ENCODE measurements around the gene RHBG.

DNA sequence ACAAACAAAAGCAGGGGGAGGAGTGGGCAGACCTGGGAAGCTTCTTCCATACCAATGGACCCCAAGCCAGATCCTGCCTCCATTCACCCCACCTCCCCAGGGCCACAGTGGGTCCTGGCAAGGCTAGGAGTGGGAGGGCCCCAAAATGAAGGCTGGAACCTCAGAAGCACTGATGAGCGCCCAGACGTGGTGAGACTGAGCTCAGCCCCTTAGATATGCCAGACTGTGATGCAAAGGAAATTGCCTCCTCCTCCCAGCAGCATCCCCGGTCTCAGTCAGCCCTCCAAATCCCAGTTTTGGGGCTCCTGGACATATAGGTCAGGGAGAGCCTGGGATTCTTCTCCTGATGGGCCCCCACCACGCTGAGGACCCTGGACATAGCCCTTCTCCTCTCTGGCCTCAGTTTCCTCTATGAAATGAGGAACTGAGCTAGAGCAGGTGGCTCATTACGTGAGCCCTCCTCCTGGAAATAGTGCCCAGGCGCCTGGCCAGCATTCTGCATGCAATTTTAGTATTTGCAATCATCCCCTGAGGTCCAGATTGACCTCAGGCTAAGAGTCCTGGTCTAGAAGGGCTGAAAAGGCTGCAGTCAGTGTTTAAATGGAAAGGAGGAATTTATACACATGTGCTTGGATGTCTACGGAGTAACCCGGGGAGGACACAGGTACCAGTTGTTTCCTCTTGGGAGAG is 33.5 kb downstream of the RHBG start:
- TF ChIP-seq, protein P1, sequence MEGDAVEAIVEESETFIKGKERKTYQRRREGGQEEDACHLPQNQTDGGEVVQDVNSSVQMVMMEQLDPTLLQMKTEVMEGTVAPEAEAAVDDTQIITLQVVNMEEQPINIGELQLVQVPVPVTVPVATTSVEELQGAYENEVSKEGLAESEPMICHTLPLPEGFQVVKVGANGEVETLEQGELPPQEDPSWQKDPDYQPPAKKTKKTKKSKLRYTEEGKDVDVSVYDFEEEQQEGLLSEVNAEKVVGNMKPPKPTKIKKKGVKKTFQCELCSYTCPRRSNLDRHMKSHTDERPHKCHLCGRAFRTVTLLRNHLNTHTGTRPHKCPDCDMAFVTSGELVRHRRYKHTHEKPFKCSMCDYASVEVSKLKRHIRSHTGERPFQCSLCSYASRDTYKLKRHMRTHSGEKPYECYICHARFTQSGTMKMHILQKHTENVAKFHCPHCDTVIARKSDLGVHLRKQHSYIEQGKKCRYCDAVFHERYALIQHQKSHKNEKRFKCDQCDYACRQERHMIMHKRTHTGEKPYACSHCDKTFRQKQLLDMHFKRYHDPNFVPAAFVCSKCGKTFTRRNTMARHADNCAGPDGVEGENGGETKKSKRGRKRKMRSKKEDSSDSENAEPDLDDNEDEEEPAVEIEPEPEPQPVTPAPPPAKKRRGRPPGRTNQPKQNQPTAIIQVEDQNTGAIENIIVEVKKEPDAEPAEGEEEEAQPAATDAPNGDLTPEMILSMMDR (IDR thresholded peaks at IDR 0.05; ENCODE audit: low read depth, low read length) = no peak
- TF ChIP-seq, protein P2, sequence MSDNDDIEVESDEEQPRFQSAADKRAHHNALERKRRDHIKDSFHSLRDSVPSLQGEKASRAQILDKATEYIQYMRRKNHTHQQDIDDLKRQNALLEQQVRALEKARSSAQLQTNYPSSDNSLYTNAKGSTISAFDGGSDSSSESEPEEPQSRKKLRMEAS (IDR thresholded peaks at IDR 0.05; ENCODE audit: low read depth, low read length) = no peak
- TF ChIP-seq POLR2A (IDR thresholded peaks at IDR 0.05; ENCODE audit: extremely low read depth, insufficient read length) = no peak

All from NB4 (cell line).